Measurements from ENCODE around the gene ADGRF3.
"Not testable (repeated sequence)": the region's sequence is repeated elsewhere in the genome, so short reads cannot be mapped to it uniquely, and the experiment has no call there.

The ADGRF3 gene

DNA sequence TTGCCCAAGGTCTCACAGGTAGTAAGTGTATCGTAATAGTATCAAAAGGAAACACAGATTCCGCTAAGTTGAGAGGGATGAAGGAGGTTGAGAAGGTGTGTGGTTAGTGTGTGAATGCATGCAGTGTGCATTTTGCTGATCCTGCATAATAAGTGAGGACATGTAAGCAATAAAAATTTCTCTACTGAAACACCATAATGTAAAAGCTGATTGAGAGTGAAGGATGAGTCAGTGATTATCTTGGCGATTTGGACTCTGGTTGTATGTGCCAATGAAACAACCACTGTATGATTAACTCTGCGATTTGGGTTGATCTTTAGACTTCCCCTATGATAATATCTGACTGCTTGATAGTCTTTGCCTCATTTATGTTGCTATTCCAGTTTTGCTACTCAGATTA, 16.7 kb upstream of the ADGRF3 start:
- Mint-ChIP-seq H3K36me3 (ENCODE audit: low read depth) (peaks cover 10% of the 10 kb centered on the region), H3K4me3 (no peak overlapping the region), H3K4me1 (ENCODE audit: low read depth) (peaks cover 18% of the 10 kb centered on the region), H3K27ac (no peak overlapping the region), H3K9me3 (no peaks in the 10 kb centered on the region), H3K27me3 (ENCODE audit: low read depth) (no peaks in the 10 kb centered on the region)

- Mint-ChIP-seq H3K4me3 (no peak overlapping the region), H3K36me3 (ENCODE audit: low read depth) (peaks cover 4% of the 10 kb centered on the region), H3K27ac (no peak overlapping the region), H3K4me1 (ENCODE audit: low read depth) (peaks cover 37% of the 10 kb centered on the region), H3K27me3 (ENCODE audit: low read depth) (no peaks in the 10 kb centered on the region), H3K9me3 (no peaks in the 10 kb centered on the region)
Measured at GRCh38 chr2:26359886-26360473, 13.4 kb upstream of the ADGRF3 start.

DNA sequence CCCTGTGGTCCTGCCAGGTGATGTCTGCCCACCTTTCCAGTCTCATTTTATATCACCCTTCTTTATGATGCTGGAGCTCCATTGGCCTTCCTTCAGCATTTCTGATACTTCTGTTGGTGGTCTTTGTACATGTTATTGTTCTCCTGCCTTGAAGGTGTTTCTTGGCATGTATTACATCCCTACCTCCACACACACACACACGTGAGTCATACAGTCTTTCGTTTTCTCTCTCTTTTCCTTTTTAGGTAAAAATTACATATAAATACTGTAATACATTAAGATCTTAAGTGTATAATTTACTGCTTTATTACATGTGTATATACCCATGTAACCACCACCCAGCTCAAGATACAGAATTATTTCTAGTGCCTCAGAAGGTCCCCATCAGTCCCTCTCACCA, 10.2 kb upstream of the ADGRF3 start:
- H3K27ac Mint-ChIP-seq: peak overlapping the region; percentile 50
- no peak overlapping the region for H3K4me3 Mint-ChIP-seq
- peaks cover 9% of the 10 kb centered on the region for H3K36me3 Mint-ChIP-seq (ENCODE audit: low read depth)
- no peaks in the 10 kb centered on the region for H3K9me3 Mint-ChIP-seq
- H3K4me1 Mint-ChIP-seq (ENCODE audit: low read depth): peaks cover 38% of the 10 kb centered on the region
- no peaks in the 10 kb centered on the region for H3K27me3 Mint-ChIP-seq (ENCODE audit: low read depth)

DNA sequence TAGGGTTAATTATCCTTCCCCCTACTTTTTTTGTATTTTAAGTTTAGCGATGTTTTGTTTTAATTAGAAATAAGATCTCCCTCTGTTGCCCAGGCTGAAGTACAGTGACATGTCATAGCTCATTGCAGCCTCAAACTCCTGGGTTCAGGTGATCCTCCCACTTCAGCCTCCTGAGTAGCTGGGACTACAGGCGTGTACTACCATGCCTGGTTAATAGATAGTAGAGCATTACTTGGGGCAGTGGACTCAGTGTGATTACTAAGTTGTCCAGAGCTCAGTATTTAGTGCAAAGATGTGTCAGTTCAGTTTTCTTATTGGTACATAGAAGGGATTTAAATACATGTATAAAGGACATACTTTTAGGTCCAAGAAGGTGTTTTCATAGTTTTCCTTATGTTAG, 9.5 kb upstream of the ADGRF3 start:
- peaks cover 14% of the 10 kb centered on the region for H3K36me3 Mint-ChIP-seq (ENCODE audit: low read depth)
- no peak overlapping the region for H3K4me3 Mint-ChIP-seq
- H3K9me3 Mint-ChIP-seq: no peaks in the 10 kb centered on the region
- H3K27ac Mint-ChIP-seq: no peak overlapping the region
- H3K27me3 Mint-ChIP-seq (ENCODE audit: low read depth): no peaks in the 10 kb centered on the region
- peaks cover 42% of the 10 kb centered on the region for H3K4me1 Mint-ChIP-seq (ENCODE audit: low read depth)

DNA sequence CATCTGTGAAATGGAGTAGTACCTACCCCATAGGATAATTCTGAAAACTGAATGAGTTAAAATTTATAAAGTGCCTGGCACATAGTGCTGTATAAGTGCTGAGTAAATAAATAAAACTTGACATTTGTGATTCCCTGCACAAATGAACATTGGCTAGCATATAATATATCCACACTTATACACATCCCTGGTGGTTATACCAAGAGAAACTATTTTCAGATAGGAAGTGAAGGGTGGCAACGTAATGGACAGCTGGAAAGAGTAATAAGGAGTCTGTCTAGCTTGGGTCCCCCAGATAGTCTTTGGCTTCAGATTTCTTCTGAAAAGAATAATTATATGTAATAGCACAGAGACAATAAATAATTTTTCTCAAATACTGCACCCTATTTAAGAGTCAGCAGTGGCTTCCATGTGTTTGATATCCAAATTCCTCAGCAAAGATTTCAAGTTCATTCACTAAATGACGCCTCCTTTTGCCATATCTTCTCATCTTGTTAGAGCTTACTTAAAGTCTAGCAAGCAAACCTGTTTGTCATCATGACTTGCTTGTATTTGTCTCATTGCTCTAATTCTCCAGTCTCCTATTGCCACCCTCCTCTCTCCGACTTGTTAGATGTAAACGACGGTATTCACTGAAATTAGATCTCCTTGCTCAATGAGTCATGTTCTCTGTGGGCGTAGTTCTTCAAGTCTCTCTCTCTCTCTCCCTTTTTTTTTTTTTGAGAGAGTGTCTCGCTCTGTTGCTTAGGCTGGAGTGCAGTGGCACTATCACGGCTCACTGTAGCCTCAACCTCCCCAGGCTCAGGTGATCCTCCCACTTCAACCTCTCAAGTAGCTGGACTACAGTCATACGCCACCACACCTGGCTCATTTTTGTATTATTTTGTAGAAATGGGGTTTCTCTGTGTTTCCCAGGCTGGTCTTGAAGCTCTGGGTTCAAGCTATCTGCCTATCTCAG, 8.7 kb upstream of the ADGRF3 start:
- no peaks in the 10 kb centered on the region for H3K9me3 Mint-ChIP-seq
- peaks cover 14% of the 10 kb centered on the region for H3K36me3 Mint-ChIP-seq (ENCODE audit: low read depth)

GRCh38 chr2:26354469-26354868, 7.9 kb upstream of the ADGRF3 start:
- H3K27me3 Mint-ChIP-seq (ENCODE audit: low read depth); H3K9me3 Mint-ChIP-seq; H3K4me3 Mint-ChIP-seq; H3K27ac Mint-ChIP-seq: not testable (repeated sequence)
- H3K36me3 Mint-ChIP-seq (ENCODE audit: low read depth): peaks cover 14% of the 10 kb centered on the region
- H3K4me1 Mint-ChIP-seq (ENCODE audit: low read depth): peaks cover 37% of the 10 kb centered on the region

More for the DNA sequence above, 8.7 kb upstream of the ADGRF3 start:
- H3K4me1 Mint-ChIP-seq (ENCODE audit: low read depth): peaks cover 40% of the 10 kb centered on the region
- no peaks in the 10 kb centered on the region for H3K27me3 Mint-ChIP-seq (ENCODE audit: low read depth)
- H3K4me3 Mint-ChIP-seq: no peak overlapping the region
- H3K27ac Mint-ChIP-seq: peak overlapping the region; percentile 3

GRCh38 chr2:26352892-26353291, 6.3 kb upstream of the ADGRF3 start:
- Mint-ChIP-seq H3K4me1 (ENCODE audit: low read depth) (peaks cover 40% of the 10 kb centered on the region), H3K36me3 (ENCODE audit: low read depth) (peaks cover 17% of the 10 kb centered on the region), H3K27me3 (ENCODE audit: low read depth) (no peaks in the 10 kb centered on the region), H3K9me3 (no peaks in the 10 kb centered on the region), H3K4me3 (no peak overlapping the region), H3K27ac (peak overlapping the region; percentile 58)

DNA sequence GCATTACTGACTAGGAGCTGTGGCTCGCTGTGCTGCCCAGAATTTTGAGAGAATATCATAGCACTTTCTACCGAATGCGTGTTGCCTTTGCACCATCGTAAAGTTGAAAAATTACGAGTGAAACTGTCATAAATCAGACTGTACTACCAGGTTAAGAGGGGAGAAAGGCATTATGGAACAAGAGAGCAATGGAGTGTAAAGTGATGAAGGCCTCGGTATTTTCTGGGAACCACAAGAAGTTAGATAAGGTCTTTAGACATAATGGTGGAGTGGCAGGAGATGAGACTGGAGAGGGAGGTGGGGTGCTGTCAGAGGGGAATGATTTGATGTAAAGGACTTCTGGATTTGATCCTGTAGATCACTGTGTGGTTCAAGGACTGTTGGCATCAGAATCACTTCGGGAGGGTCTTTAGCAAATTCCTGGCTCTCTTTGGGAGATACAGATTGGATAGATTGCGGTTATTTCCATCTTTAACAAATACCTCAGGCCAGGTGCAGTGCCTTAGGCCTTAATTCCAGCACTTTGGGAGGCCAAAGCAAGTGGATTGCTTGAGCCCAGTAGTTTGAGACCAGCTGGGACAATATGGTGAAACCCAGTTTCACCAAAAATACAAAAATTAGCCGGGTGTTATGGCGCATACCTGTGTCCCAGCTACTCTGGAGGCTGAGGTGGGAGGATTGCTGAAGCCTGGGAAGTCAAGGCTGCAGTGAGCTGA, 4.9 kb upstream of the ADGRF3 start:
- no peak overlapping the region for H3K27ac Mint-ChIP-seq
- H3K36me3 Mint-ChIP-seq (ENCODE audit: low read depth): peaks cover 16% of the 10 kb centered on the region
- H3K9me3 Mint-ChIP-seq: no peaks in the 10 kb centered on the region
- no peaks in the 10 kb centered on the region for H3K27me3 Mint-ChIP-seq (ENCODE audit: low read depth)
- H3K4me3 Mint-ChIP-seq: no peak overlapping the region
- peaks cover 33% of the 10 kb centered on the region for H3K4me1 Mint-ChIP-seq (ENCODE audit: low read depth)

- peaks cover 16% of the 10 kb centered on the region for H3K36me3 Mint-ChIP-seq (ENCODE audit: low read depth)
- no peak overlapping the region for H3K4me3 Mint-ChIP-seq
- H3K27me3 Mint-ChIP-seq (ENCODE audit: low read depth): no peaks in the 10 kb centered on the region
- H3K4me1 Mint-ChIP-seq (ENCODE audit: low read depth): peaks cover 27% of the 10 kb centered on the region
- no peak overlapping the region for H3K27ac Mint-ChIP-seq
- no peaks in the 10 kb centered on the region for H3K9me3 Mint-ChIP-seq
Measured at GRCh38 chr2:26349690-26350089, 3.1 kb upstream of the ADGRF3 start.

GRCh38 chr2:26347286-26347865, 787 bp upstream of the ADGRF3 start:
- H3K27ac Mint-ChIP-seq: peak overlapping the region; percentile 97
- peak overlapping the region; percentile 98 for H3K4me3 Mint-ChIP-seq
- no peaks in the 10 kb centered on the region for H3K9me3 Mint-ChIP-seq
- peaks cover 27% of the 10 kb centered on the region for H3K4me1 Mint-ChIP-seq (ENCODE audit: low read depth)
- H3K27me3 Mint-ChIP-seq (ENCODE audit: low read depth): no peaks in the 10 kb centered on the region
- H3K36me3 Mint-ChIP-seq (ENCODE audit: low read depth): peaks cover 13% of the 10 kb centered on the region

DNA sequence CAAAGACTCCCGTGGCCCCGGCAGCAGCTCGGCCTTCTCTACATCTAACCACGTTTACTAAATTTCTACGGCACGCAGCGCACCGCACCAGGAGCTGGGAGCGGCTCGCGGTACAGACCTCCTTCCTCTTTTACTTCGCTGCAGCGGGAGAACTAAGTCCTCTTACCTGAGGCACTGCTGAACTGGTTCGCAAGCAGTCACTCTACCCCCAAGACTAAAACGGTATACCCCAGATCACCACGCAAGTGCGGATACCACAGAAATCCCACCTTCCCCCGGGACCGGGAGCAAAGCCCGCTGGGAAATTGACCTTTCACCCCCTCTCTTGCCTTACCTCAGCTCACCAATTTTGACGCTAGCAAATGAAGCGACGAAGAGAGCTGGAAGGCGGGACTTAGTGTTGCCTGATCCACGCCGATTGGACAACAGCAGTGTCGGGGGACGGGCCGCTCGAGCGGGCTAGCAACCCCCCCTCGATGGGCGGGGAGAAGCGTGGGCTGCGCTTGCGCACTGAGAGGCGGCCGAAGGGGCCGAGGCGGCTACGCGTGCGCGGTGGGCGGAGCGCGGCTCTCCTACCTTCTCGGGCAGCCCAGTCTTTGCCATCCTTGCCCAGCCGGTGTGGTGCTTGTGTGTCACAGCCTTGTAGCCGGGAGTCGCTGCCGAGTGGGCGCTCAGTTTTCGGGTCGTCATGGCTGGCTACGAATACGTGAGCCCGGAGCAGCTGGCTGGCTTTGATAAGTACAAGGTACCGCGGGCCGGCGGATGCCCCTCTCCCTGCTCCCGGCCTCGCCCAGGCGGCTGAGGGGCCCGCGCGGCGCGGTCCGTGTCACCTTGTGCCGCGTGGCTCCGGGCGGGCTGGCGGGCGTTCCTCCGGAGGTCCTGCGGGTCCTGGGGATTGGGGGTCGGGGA, 790 bp downstream of the ADGRF3 start, which contains the start of gene SELENOI:
Gene SELENOI (plus strand): TSS at position 599 of the 909 bp plus-strand sequence. CDS start 90 bp downstream, at position 689.
- Mint-ChIP-seq H3K36me3 (ENCODE audit: low read depth) (peaks cover 6% of the 10 kb centered on the region), H3K9me3 (no peaks in the 10 kb centered on the region)

GRCh38 chr2:26345283-26345544, 1.4 kb downstream of the ADGRF3 start:
- Mint-ChIP-seq H3K27ac (peak overlapping the region; percentile 97), H3K36me3 (ENCODE audit: low read depth) (peaks cover 6% of the 10 kb centered on the region), H3K4me3 (peak overlapping the region; percentile 98), H3K9me3 (no peaks in the 10 kb centered on the region), H3K4me1 (ENCODE audit: low read depth) (peaks cover 20% of the 10 kb centered on the region), H3K27me3 (ENCODE audit: low read depth) (no peaks in the 10 kb centered on the region)

More for the DNA sequence above, 790 bp downstream of the ADGRF3 start, which contains the start of gene SELENOI:
- peak within 1 kb of the TSS; percentile 98 for H3K4me3 Mint-ChIP-seq
- H3K4me1 Mint-ChIP-seq (ENCODE audit: low read depth): peaks cover 20% of the 10 kb centered on the region
- no peaks in the 10 kb centered on the region for H3K27me3 Mint-ChIP-seq (ENCODE audit: low read depth)
- peak within 1 kb of the TSS; percentile 97 for H3K27ac Mint-ChIP-seq

DNA sequence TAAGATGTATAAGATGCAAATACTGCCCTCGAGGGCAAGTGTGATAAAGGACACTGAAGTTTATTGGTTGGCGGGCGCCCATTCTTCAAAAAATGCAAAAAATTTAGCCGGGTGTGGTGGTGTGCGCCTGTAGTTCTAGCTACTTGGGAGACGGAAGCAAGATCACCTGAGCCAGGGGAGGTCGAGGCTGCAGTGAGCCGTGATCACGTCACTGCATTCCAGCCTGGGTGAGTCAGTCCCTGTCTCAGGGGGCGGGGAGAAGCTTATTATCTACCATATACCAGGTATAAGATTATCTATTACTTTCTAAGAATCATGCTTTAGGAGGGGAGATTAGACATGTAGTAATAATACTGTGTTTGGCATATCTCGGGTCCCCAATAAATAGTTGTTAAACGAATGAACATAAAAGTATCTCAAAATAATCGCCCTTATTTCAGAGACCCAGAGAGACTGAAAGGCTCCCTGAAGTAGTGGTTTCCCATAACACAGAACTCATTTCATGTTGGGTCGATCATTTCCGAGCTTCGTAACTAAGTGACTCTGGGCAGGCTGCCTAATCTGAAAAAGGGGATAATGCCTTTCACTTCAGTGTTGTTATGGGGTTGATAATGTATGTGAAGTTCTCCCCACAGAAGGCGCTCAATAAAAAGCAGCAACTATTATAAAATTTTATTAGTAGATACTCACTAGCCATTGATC, 1.9 kb downstream of the ADGRF3 start:
- H3K36me3 Mint-ChIP-seq (ENCODE audit: low read depth): peaks cover 6% of the 10 kb centered on the region
- H3K9me3 Mint-ChIP-seq: no peaks in the 10 kb centered on the region
- peak overlapping the region; percentile 98 for H3K4me3 Mint-ChIP-seq
- peaks cover 20% of the 10 kb centered on the region for H3K4me1 Mint-ChIP-seq (ENCODE audit: low read depth)
- no peaks in the 10 kb centered on the region for H3K27me3 Mint-ChIP-seq (ENCODE audit: low read depth)
- H3K27ac Mint-ChIP-seq: peak overlapping the region; percentile 97
